ENCODE results near the gene TAGLN2. TPM values are rescaled to one million over a fixed set of nuclear protein-coding genes. Genes with fewer than 3 reads are reported as not detected.
A peak's percentile ranks its signal among the peaks of the same experiment; 100 is the strongest.

The TAGLN2 gene
- total and polyA plus RNA-seq, 9 of the 15 experiments (the other 6 are each of a cell fraction or from before 2014, with no cell fraction given): 192 to 683 (median 455) TPM

DNA sequence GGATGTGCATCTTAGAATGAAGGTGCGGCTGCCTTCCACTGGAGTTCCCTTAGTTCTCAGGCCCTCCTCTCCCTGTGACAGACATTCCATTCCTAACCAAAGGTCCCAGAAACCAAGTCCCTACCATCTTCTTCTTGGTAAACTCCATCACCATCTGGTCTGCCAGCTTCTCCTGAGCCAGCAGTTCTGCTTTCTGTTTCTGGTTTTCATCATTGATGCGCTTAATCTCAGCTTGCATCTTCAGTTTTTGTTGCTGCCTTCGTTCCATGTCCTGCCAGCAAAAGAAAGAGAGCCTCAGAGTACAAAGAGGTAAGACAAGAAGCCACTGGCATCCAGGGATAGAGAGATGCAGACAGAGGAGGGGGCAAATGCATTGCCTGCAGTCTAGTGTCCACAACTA lies 44.9 kb downstream of the TAGLN2 start:
- H3K36me3 ChIP-seq (ENCODE audit: control insufficient read depth, insufficient read depth, low read length): no peaks in the 10 kb centered on the region
- H3K9me3 ChIP-seq (replicated peaks; ENCODE audit: control insufficient read depth, insufficient read depth, low read depth, low read length): no peaks in the 10 kb centered on the region; the same call in 1 of the 2 replicates
- peak overlapping the region; percentile 10; the same call in 1 of the 2 replicates for H3K4me2 ChIP-seq (ENCODE audit: insufficient read depth, low read length)
- ChIA-PET POLR2A (interaction anchor here (0.7 to 3.1 kb wide), 4 partner anchors 9 to 81 kb away, joined by 3 to 21 read pairs (median 3); partner anchors contain the start of gene TAGLN2), CTCF (ENCODE audit: low intra/inter-chr PET ratio) (no interaction called here)
- intact Hi-C loops (cut with micrococcal nuclease): no loop called here
- no peak overlapping the region for H3K9ac ChIP-seq (ENCODE audit: insufficient read depth in 1 of 2, low read depth in 2 of 2, low read length in 2 of 2)
- DNase-seq (ENCODE audit: extremely low read depth in 1 of 4, low spot score in 3 of 4) (no peak), FAIRE-seq (no peak), ATAC-seq (no peak)
- in situ Hi-C loops (cut with MboI): no loop called here
- no peak overlapping the region for H3K4me3 ChIP-seq
- peak overlapping the region; percentile 34; the same call in 2 of the 3 replicates for H3K27ac ChIP-seq (ENCODE audit: extremely low read depth, low read depth, low read length)
- H3K9me1 ChIP-seq (ENCODE audit: control insufficient read depth, insufficient read depth, low read length): peaks cover 3% of the 10 kb centered on the region
- H3K4me1 ChIP-seq (replicated peaks in 1 of 2; ENCODE audit: control insufficient read depth in 2 of 2, insufficient read depth in 2 of 2, low read length in 2 of 2): peaks cover 4 to 43% of the 10 kb centered on the region in 2 experiments; a peak in 4 of 5 replicates
- no peaks in the 10 kb centered on the region for H3K79me2 ChIP-seq (ENCODE audit: control insufficient read depth, insufficient read depth, low read length)
- H4K20me1 ChIP-seq (replicated peaks; ENCODE audit: control insufficient read depth, insufficient read depth, low read length): no peaks in the 10 kb centered on the region
- WGBS (ENCODE audit: insufficient coverage, low coverage, missing lambda C conversion rate): 56% methylated on average over 3 of the region's 3 CpGs
- TF ChIP-seq JUNB (CRISPR knock-in tag; conservative IDR thresholded peaks at IDR 0.05): no peak
- TF ChIP-seq NR4A1 (CRISPR knock-in tag; IDR thresholded peaks at IDR 0.05): no peak
- 0 out of 2 replicates have a peak, but pooled peaks have one; percentile 48 for TF ChIP-seq NR4A1 (tag; IDR thresholded peaks at IDR 0.05)
- TF ChIP-seq SPI1 (IDR thresholded peaks at IDR 0.05; ENCODE audit: borderline replicate concordance, low read depth, low read length): peak; percentile 12; the same call in 1 of the 2 replicates
- TF ChIP-seq, protein P1, sequence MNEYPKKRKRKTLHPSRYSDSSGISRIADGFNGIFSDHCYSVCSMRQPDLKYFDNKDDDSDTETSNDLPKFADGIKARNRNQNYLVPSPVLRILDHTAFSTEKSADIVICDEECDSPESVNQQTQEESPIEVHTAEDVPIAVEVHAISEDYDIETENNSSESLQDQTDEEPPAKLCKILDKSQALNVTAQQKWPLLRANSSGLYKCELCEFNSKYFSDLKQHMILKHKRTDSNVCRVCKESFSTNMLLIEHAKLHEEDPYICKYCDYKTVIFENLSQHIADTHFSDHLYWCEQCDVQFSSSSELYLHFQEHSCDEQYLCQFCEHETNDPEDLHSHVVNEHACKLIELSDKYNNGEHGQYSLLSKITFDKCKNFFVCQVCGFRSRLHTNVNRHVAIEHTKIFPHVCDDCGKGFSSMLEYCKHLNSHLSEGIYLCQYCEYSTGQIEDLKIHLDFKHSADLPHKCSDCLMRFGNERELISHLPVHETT (CRISPR knock-in tag; conservative IDR thresholded peaks at IDR 0.05 in 1 of 2, IDR thresholded peaks at IDR 0.05 in 1 of 2): 0 out of 4 replicates have a peak, but pooled peaks of 1 of the 2 experiments have one; percentile 26
- no peak for TF ChIP-seq DIDO1 (tag; IDR thresholded peaks at IDR 0.05; ENCODE audit: low read depth)
- no peak for TF ChIP-seq NR2F6 (CRISPR knock-in tag; IDR thresholded peaks at IDR 0.05)
- no peaks in the 10 kb centered on the region for H3K27me3 ChIP-seq (ENCODE audit: control insufficient read depth in 2 of 2, insufficient read depth in 2 of 2, low read length in 2 of 2)
- H2AFZ ChIP-seq (ENCODE audit: low read depth, low read length): peak overlapping the region; percentile 8; the same call in 1 of the 2 replicates
- BruUV-seq (replicated peaks): no TSS peak
